Measurements from ENCODE around the gene OPCML. TPM values are rescaled to one million over a fixed set of nuclear protein-coding genes. Genes with fewer than 3 reads are reported as not detected.

Gene OPCML
- total and polyA plus RNA-seq, 4 donors = under 0.01 to 0.01 TPM; not detected in 2

DNA sequence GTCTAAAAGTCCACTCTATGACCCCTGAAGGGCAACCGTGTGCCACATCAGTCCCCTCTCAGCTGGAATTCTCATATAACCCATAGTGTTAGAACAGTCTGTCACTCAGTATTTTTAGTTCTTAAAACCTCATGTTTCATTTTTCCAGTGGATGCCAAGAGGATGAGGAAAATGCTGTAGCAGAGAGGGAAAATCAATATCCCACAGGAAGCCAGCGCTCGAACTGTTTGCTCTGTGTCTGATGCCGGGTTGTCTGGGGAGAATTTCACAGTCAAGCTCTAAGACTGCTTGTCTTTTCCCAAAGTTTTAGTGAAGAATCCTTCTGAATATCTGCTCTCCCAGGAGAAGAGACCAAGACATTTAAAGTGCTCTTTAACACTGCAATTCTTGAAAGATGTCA is 360.9 kb downstream of the OPCML start:
- H3K9me3 ChIP-seq (ENCODE audit: control insufficient read depth in 4 of 4, low read length in 3 of 4) = no peaks in the 10 kb centered on the region
- WGBS = 35% methylated on average over 4 of the region's 4 CpGs
- H3K27me3 ChIP-seq (ENCODE audit: control insufficient read depth in 4 of 4, insufficient read depth in 4 of 4, low read length in 3 of 4) = peaks cover 0 to 9% (median 0%) of the 10 kb centered on the region in 4 donors
- no peaks in the 10 kb centered on the region for H3K36me3 ChIP-seq (ENCODE audit: control insufficient read depth in 4 of 4, insufficient read depth in 3 of 4, low read depth in 1 of 4, low read length in 3 of 4)
- H3K4me1 ChIP-seq (ENCODE audit: control insufficient read depth in 4 of 4, insufficient read depth in 4 of 4, low read length in 3 of 4) = no peaks in the 10 kb centered on the region
- H3K27ac ChIP-seq (ENCODE audit: low read depth in 1 of 2, low read length in 2 of 2) = no peak overlapping the region
- TF ChIP-seq, protein P1, sequence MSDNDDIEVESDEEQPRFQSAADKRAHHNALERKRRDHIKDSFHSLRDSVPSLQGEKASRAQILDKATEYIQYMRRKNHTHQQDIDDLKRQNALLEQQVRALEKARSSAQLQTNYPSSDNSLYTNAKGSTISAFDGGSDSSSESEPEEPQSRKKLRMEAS (IDR thresholded peaks at IDR 0.05) = no peak
- TF ChIP-seq GABPA (IDR thresholded peaks at IDR 0.05 in 1 of 2, conservative IDR thresholded peaks at IDR 0.05 in 1 of 2) (no peak), HNF4A (conservative IDR thresholded peaks at IDR 0.05) (no peak), EGR1 (IDR thresholded peaks at IDR 0.05; ENCODE audit: low read depth in 2 of 2) (no peak), NR2F2 (IDR thresholded peaks at IDR 0.05) (no peak), TAF1 (conservative IDR thresholded peaks at IDR 0.05) (no peak), JUND (IDR thresholded peaks at IDR 0.05) (no peak)
- TF ChIP-seq, protein P2, sequence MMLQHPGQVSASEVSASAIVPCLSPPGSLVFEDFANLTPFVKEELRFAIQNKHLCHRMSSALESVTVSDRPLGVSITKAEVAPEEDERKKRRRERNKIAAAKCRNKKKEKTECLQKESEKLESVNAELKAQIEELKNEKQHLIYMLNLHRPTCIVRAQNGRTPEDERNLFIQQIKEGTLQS (IDR thresholded peaks at IDR 0.05) = no peak
- no peak overlapping the region for H3K9ac ChIP-seq (ENCODE audit: low read depth in 1 of 2, low read length in 2 of 2)
- no peak for DNase-seq (ENCODE audit: low spot score)
- H3K4me3 ChIP-seq (ENCODE audit: low read depth in 1 of 3, low read length in 3 of 3) = no peak overlapping the region

DNA sequence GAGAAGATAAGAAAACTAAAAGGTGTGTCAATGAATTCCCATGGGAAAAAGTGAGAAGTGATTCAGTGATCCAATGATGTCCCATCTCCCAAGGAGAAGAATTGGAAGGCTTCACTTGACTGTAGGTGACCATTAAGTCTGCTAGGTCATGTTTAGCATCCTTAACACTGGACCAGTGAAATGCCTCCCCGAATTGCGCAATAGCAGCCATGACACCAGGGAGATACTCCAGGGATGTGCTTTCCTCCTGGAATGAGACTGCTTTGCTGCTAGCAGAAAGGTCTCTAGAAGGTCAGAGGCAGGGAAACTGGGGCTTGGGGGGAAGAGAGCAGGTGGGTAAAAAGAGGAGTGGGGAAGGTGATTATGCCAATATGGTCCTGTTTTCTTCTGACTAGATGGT is 364.3 kb downstream of the OPCML start:
- WGBS = 86% methylated on average over 2 of the region's 2 CpGs
- no peak overlapping the region for H3K27ac ChIP-seq (ENCODE audit: low read depth in 1 of 2, low read length in 2 of 2)
- TF ChIP-seq HNF4G (IDR thresholded peaks at IDR 0.05) (no peak), RXRA (IDR thresholded peaks at IDR 0.05) (no peak), GABPA (IDR thresholded peaks at IDR 0.05 in 1 of 2, conservative IDR thresholded peaks at IDR 0.05 in 1 of 2) (no peak), SP1 (IDR thresholded peaks at IDR 0.05) (no peak), YY1 (IDR thresholded peaks at IDR 0.05) (no peak), EGR1 (IDR thresholded peaks at IDR 0.05; ENCODE audit: low read depth in 2 of 2) (no peak), FOXA1 (IDR thresholded peaks at IDR 0.05) (no peak), HNF4A (conservative IDR thresholded peaks at IDR 0.05) (no peak)
- TF ChIP-seq, protein P3, sequence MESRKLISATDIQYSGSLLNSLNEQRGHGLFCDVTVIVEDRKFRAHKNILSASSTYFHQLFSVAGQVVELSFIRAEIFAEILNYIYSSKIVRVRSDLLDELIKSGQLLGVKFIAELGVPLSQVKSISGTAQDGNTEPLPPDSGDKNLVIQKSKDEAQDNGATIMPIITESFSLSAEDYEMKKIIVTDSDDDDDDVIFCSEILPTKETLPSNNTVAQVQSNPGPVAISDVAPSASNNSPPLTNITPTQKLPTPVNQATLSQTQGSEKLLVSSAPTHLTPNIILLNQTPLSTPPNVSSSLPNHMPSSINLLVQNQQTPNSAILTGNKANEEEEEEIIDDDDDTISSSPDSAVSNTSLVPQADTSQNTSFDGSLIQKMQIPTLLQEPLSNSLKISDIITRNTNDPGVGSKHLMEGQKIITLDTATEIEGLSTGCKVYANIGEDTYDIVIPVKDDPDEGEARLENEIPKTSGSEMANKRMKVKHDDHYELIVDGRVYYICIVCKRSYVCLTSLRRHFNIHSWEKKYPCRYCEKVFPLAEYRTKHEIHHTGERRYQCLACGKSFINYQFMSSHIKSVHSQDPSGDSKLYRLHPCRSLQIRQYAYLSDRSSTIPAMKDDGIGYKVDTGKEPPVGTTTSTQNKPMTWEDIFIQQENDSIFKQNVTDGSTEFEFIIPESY (IDR thresholded peaks at IDR 0.05) = no peak
- TF ChIP-seq, protein P4, sequence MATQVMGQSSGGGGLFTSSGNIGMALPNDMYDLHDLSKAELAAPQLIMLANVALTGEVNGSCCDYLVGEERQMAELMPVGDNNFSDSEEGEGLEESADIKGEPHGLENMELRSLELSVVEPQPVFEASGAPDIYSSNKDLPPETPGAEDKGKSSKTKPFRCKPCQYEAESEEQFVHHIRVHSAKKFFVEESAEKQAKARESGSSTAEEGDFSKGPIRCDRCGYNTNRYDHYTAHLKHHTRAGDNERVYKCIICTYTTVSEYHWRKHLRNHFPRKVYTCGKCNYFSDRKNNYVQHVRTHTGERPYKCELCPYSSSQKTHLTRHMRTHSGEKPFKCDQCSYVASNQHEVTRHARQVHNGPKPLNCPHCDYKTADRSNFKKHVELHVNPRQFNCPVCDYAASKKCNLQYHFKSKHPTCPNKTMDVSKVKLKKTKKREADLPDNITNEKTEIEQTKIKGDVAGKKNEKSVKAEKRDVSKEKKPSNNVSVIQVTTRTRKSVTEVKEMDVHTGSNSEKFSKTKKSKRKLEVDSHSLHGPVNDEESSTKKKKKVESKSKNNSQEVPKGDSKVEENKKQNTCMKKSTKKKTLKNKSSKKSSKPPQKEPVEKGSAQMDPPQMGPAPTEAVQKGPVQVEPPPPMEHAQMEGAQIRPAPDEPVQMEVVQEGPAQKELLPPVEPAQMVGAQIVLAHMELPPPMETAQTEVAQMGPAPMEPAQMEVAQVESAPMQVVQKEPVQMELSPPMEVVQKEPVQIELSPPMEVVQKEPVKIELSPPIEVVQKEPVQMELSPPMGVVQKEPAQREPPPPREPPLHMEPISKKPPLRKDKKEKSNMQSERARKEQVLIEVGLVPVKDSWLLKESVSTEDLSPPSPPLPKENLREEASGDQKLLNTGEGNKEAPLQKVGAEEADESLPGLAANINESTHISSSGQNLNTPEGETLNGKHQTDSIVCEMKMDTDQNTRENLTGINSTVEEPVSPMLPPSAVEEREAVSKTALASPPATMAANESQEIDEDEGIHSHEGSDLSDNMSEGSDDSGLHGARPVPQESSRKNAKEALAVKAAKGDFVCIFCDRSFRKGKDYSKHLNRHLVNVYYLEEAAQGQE (IDR thresholded peaks at IDR 0.05) = no peak
- TF ChIP-seq, protein P5, sequence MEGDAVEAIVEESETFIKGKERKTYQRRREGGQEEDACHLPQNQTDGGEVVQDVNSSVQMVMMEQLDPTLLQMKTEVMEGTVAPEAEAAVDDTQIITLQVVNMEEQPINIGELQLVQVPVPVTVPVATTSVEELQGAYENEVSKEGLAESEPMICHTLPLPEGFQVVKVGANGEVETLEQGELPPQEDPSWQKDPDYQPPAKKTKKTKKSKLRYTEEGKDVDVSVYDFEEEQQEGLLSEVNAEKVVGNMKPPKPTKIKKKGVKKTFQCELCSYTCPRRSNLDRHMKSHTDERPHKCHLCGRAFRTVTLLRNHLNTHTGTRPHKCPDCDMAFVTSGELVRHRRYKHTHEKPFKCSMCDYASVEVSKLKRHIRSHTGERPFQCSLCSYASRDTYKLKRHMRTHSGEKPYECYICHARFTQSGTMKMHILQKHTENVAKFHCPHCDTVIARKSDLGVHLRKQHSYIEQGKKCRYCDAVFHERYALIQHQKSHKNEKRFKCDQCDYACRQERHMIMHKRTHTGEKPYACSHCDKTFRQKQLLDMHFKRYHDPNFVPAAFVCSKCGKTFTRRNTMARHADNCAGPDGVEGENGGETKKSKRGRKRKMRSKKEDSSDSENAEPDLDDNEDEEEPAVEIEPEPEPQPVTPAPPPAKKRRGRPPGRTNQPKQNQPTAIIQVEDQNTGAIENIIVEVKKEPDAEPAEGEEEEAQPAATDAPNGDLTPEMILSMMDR (IDR thresholded peaks at IDR 0.05; ENCODE audit: low read depth, low read length, missing input control) = no peak
- no peak overlapping the region for H3K9ac ChIP-seq (ENCODE audit: low read depth in 1 of 2, low read length in 2 of 2)
- DNase-seq (ENCODE audit: low spot score) = no peak
- no peaks in the 10 kb centered on the region for H3K4me1 ChIP-seq (ENCODE audit: control insufficient read depth in 4 of 4, insufficient read depth in 4 of 4, low read length in 3 of 4)
- peaks cover 0 to 9% (median 0%) of the 10 kb centered on the region in 4 donors for H3K27me3 ChIP-seq (ENCODE audit: control insufficient read depth in 4 of 4, insufficient read depth in 4 of 4, low read length in 3 of 4)
- no peak overlapping the region for H3K4me3 ChIP-seq (ENCODE audit: low read depth in 1 of 3, low read length in 3 of 3)
- no peaks in the 10 kb centered on the region for H3K9me3 ChIP-seq (ENCODE audit: control insufficient read depth in 4 of 4, low read length in 3 of 4)
- no peaks in the 10 kb centered on the region for H3K36me3 ChIP-seq (ENCODE audit: control insufficient read depth in 4 of 4, insufficient read depth in 3 of 4, low read depth in 1 of 4, low read length in 3 of 4)
